Glomerular endothelial cell (primary cell): ENCODE data around the gene SLC13A4. TPM values are rescaled to one million over a fixed set of nuclear protein-coding genes. Genes with fewer than 3 reads are reported as not detected.
"Not testable (repeated sequence)": the region's sequence is repeated elsewhere in the genome, so short reads cannot be mapped to it uniquely, and the experiment has no call there.

ENCODE experiments used
- DNase-seq: peaks from one replicate; pipeline ENCODE4 v3.0.0-alpha.2; 2011; ENCODE audit warnings: low read depth, low spot score; ENCODE audit errors: extremely low read depth
- total RNA-seq: library from RNA; depleted of rRNA; stranded (reverse); fragments of >200 nt; gene quantifications from 2 replicates; pipeline ENCODE4 v1.2.3, GENCODE V29; 2015

The SLC13A4 gene
- total RNA-seq, 1 donor from 2014 or later: not detected

GRCh38 chr7:135753616-135754413 is 25.8 kb upstream of the SLC13A4 start:
- no peak for DNase-seq

GRCh38 chr7:135748770-135749169 is 20.8 kb upstream of the SLC13A4 start, which contains the start of gene FAM180A:
Gene FAM180A (minus strand): TSS chr7:135748813. CDS start chr7:135748580, 233 bp downstream.
- DNase-seq: no peak

- DNase-seq: no peak
Observed at GRCh38 chr7:135747366-135747765, 19.4 kb upstream of the SLC13A4 start.

GRCh38 chr7:135745703-135746312 is 17.8 kb upstream of the SLC13A4 start:
- peak; percentile 60 for DNase-seq

- DNase-seq: no peak
Observed at GRCh38 chr7:135744938-135745702, 17.1 kb upstream of the SLC13A4 start.

- DNase-seq: no peak
Observed at GRCh38 chr7:135743907-135744731, 16.1 kb upstream of the SLC13A4 start.

GRCh38 chr7:135742371-135742770 is 14.4 kb upstream of the SLC13A4 start:
- no peak for DNase-seq

GRCh38 chr7:135741905-135742304 is 13.9 kb upstream of the SLC13A4 start:
- no peak for DNase-seq

- DNase-seq: no peak
Observed at GRCh38 chr7:135740889-135741288, 12.9 kb upstream of the SLC13A4 start.

- DNase-seq: not testable (repeated sequence)
Observed at GRCh38 chr7:135737306-135737647, 9.3 kb upstream of the SLC13A4 start.

GRCh38 chr7:135736586-135737305 is 8.8 kb upstream of the SLC13A4 start:
- no peak for DNase-seq

- DNase-seq: no peak
Observed at GRCh38 chr7:135734343-135734689, 6.3 kb upstream of the SLC13A4 start.

- DNase-seq: no peak
Observed at GRCh38 chr7:135733603-135734342, 5.8 kb upstream of the SLC13A4 start.

GRCh38 chr7:135731131-135731530 is 3.1 kb upstream of the SLC13A4 start:
- DNase-seq: no peak

- no peak for DNase-seq
Observed at GRCh38 chr7:135729230-135729629, 1.2 kb upstream of the SLC13A4 start.

GRCh38 chr7:135726911-135727673 is 894 bp downstream of the SLC13A4 start:
- no peak for DNase-seq

GRCh38 chr7:135726276-135726788 is 1.7 kb downstream of the SLC13A4 start:
- no peak for DNase-seq

- no peak for DNase-seq
Observed at GRCh38 chr7:135723411-135723810, 4.6 kb downstream of the SLC13A4 start.
